ENCODE measurements around the gene EGFL8. TPM values are rescaled to one million over a fixed set of nuclear protein-coding genes. Genes with fewer than 3 reads are reported as not detected.

EGFL8 gene
- total RNA-seq, 2 donors from 2014 or later, result 12.2 to 19.5 TPM

GRCh38 chr6:32152769-32153563 is 11.4 kb upstream of the EGFL8 start:
- H3K36me3 ChIP-seq, result peaks cover 0 to 5% of the 10 kb centered on the region in 2 donors
- 12% methylated on average over 35 of the region's 35 CpGs for WGBS
- peaks cover 14% of the 10 kb centered on the region for H3K4me1 ChIP-seq (replicated peaks)
- peak overlapping the region; percentile 88 to 89 for H3K27ac ChIP-seq
- no peak for TF ChIP-seq CTCF (IDR thresholded peaks at IDR 0.05)
- no peak for TF ChIP-seq POLR2A (IDR thresholded peaks at IDR 0.05)
- TF ChIP-seq POLR2AphosphoS5 (IDR thresholded peaks at IDR 0.05), result no peak
- H3K27me3 ChIP-seq (replicated peaks; ENCODE audit: insufficient read depth), result no peaks in the 10 kb centered on the region
- H3K9me3 ChIP-seq, result no peaks in the 10 kb centered on the region
- no peak for DNase-seq (ENCODE audit: low spot score)
- intact Hi-C loops (cut with DNase I), result loop anchor here (10.0 kb wide), 2 partner anchors 188 to 248 kb away; partner anchors contain the start of gene ZBTB12
- H3K4me3 ChIP-seq, result peak overlapping the region; percentile 53 to 61

- intact Hi-C loops (cut with DNase I), result loop anchor here (1.0 to 10.0 kb wide), 3 partner anchors 36 to 249 kb away; partner anchors contain the start of gene ZBTB12
- H3K27ac ChIP-seq, result peak within 1 kb of the TSS; percentile 88 to 89
- peak in 3 of 4 experiments; percentile 10 to 38 (median 28) for TF ChIP-seq CTCF (IDR thresholded peaks at IDR 0.05)
- TF ChIP-seq POLR2A (IDR thresholded peaks at IDR 0.05), result peak; percentile 39
- peak; percentile 88 for TF ChIP-seq POLR2AphosphoS5 (IDR thresholded peaks at IDR 0.05)
- no peaks in the 10 kb centered on the region for H3K9me3 ChIP-seq
- WGBS, result under 1% methylated on average over 47 of the region's 52 CpGs
- H3K36me3 ChIP-seq, result peaks cover 0 to 5% of the 10 kb centered on the region in 2 donors
- no peaks in the 10 kb centered on the region for H3K27me3 ChIP-seq (replicated peaks; ENCODE audit: insufficient read depth)
- peak; percentile 80 for DNase-seq (ENCODE audit: low spot score)
- H3K4me3 ChIP-seq, result peak within 1 kb of the TSS; percentile 53 to 61
- peaks cover 14% of the 10 kb centered on the region for H3K4me1 ChIP-seq (replicated peaks)
These were observed 10.6 kb upstream of the EGFL8 start, which contains the start of gene PPT2 for GRCh38 chr6:32153564-32154513. Gene PPT2 (plus strand): TSS chr6:32154141. CDS start chr6:32154595, 454 bp downstream.

GRCh38 chr6:32154514-32155161 is 9.8 kb upstream of the EGFL8 start:
- WGBS, result 2% methylated on average over 31 of the region's 34 CpGs
- Histone ChIP-seq H3K27ac (peak overlapping the region; percentile 88 to 89), H3K4me1 (replicated peaks) (peaks cover 14% of the 10 kb centered on the region), H3K36me3 (peaks cover 0 to 5% of the 10 kb centered on the region in 2 donors), H3K9me3 (no peaks in the 10 kb centered on the region), H3K4me3 (peak overlapping the region; percentile 53 to 61), H3K27me3 (replicated peaks; ENCODE audit: insufficient read depth) (no peaks in the 10 kb centered on the region)
- DNase-seq (ENCODE audit: low spot score), result peak; percentile 79
- TF ChIP-seq CTCF (IDR thresholded peaks at IDR 0.05), result peak; percentile 27 to 87 (median 70)
- TF ChIP-seq POLR2AphosphoS5 (IDR thresholded peaks at IDR 0.05), result peak; percentile 54
- TF ChIP-seq POLR2A (IDR thresholded peaks at IDR 0.05), result peak; percentile 28
- intact Hi-C loops (cut with DNase I), result loop anchor here (1.0 to 10.0 kb wide), 3 partner anchors 36 to 250 kb away; partner anchors contain the start of gene ZBTB12

- intact Hi-C loops (cut with DNase I), result loop anchor here (10.0 kb wide), 2 partner anchors 192 to 252 kb away; partner anchors contain the start of gene ZBTB12
- Histone ChIP-seq H3K4me1 (replicated peaks) (peaks cover 14% of the 10 kb centered on the region), H3K27ac (no peak overlapping the region), H3K9me3 (no peaks in the 10 kb centered on the region), H3K4me3 (no peak overlapping the region), H3K27me3 (replicated peaks; ENCODE audit: insufficient read depth) (no peaks in the 10 kb centered on the region), H3K36me3 (peaks cover 0 to 5% of the 10 kb centered on the region in 2 donors)
- no peak for DNase-seq (ENCODE audit: low spot score)
- 91% methylated on average over 9 of the region's 9 CpGs for WGBS
- no peak for TF ChIP-seq POLR2A (IDR thresholded peaks at IDR 0.05)
- TF ChIP-seq CTCF (IDR thresholded peaks at IDR 0.05), result no peak
- no peak for TF ChIP-seq POLR2AphosphoS5 (IDR thresholded peaks at IDR 0.05)
These were observed 7.5 kb upstream of the EGFL8 start for GRCh38 chr6:32156891-32157290.

All from prostate gland (tissue), 2 donors.